ENCODE data around the gene ZNF784.

ZNF784 gene

DNA sequence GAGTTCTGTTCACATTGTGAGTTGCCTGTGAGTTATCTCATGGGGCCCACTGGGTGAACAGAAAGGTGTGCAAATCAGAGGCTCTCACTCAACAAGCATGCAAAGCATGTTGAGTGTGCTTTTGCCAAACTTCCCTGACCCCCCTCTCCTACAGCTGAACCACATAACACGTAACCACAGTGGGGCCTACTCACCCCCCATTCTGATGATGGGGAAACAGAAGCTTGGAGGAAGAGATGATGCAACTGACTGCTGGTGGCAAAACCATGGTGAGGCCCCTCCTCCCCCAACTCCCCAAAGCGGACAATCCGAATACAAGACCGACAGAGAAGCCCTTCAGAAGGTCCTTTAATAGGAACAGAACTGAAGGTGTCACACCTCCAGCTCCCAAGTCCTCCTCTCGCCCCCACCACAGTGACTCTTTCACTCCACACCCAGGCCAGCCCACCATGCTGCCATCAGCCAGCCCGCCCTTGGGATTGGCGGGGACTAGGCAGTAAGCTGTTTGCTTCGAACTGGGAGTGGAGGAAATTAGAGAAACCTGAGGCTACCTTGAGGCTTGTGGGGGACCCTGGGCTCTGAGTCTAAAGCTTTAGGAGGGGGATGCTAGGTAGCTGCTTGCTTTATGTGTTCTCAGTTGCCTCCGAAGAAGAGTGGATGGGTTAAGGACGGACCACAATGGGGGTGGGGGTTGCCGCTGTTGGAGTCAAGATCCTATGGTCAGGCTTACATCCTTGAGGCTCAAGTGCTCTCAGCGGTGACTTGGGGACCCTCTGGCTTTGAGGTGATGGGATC lies 3.8 kb downstream of the ZNF784 start:
- no peak for DNase-seq (ENCODE audit: low spot score)

DNA sequence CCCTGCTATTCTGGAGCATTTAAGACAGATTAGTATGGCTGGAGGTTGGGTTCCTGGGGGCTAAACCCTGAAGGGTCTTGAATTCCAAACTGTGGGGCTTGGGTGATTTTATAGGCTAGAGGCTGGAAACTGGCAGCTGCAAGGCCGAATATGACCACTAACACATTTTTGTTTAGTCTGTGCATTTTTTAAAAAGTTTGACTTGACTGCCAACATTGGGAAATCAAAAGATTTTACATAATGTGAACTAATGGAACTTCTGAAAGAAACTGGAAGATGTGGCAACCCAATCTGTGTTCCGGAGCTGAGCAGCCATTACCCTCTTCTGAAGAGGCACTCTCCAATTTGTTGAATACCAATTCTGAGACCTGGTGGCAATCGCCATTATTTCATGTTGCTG lies 5.1 kb downstream of the ZNF784 start:
- no peak for DNase-seq (ENCODE audit: low spot score)

DNA sequence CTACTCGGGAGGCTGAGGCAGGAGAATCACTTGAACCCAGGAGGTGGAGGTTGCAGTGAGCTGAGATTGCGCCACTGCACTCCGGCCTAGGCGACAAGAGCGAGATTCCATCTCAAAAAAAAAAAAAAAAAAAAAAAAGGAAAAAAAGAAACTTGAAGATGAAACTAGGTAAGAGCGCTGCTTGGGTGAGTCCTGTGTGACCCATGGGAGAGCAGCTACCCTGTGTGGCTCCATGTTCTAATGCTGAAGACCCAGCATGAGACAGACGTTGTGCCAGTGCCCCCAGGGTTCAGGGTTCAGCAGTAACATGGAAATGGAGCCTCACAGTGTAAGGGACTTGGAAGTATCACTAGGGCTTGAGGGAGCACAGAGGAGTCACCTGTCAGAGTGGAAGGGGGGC lies 5.9 kb downstream of the ZNF784 start:
- DNase-seq (ENCODE audit: low spot score) = no peak

DNA sequence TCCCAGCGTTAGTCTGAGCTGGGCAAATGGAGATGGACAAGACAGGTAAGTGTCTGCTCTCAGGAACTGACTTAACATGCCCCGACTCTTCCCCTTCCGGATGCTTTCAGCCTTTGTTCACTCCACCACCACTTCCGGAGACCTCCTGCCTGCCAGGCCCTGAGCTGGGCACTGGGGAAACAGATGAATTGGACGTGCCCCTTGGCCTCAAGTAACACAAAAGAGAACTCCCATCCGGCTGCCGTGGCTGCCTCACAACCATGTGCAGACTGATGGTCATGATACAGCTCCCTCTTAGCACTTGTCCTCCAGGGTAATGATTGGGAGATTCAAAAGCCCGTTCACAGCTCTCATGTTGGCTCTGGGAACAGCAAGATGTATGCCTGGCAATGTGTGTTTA lies 6.9 kb downstream of the ZNF784 start:
- DNase-seq (ENCODE audit: low spot score) = no peak

DNA sequence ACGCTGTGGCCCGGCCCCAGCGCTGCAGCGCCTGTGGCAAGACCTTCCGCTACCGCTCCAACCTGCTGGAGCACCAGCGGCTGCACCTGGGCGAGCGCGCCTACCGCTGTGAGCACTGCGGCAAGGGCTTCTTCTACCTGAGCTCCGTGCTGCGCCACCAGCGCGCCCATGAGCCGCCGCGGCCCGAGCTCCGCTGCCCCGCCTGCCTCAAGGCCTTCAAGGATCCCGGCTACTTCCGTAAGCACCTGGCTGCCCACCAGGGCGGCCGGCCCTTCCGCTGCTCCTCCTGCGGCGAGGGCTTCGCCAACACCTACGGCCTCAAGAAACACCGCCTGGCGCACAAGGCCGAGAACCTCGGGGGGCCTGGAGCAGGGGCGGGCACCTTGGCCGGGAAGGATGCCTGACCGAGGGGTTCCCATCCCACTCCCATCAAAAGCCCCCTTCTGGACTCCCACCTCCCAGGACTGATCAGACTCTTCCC lies 7.9 kb downstream of the ZNF784 start:
- no peak for DNase-seq (ENCODE audit: low spot score)

DNA sequence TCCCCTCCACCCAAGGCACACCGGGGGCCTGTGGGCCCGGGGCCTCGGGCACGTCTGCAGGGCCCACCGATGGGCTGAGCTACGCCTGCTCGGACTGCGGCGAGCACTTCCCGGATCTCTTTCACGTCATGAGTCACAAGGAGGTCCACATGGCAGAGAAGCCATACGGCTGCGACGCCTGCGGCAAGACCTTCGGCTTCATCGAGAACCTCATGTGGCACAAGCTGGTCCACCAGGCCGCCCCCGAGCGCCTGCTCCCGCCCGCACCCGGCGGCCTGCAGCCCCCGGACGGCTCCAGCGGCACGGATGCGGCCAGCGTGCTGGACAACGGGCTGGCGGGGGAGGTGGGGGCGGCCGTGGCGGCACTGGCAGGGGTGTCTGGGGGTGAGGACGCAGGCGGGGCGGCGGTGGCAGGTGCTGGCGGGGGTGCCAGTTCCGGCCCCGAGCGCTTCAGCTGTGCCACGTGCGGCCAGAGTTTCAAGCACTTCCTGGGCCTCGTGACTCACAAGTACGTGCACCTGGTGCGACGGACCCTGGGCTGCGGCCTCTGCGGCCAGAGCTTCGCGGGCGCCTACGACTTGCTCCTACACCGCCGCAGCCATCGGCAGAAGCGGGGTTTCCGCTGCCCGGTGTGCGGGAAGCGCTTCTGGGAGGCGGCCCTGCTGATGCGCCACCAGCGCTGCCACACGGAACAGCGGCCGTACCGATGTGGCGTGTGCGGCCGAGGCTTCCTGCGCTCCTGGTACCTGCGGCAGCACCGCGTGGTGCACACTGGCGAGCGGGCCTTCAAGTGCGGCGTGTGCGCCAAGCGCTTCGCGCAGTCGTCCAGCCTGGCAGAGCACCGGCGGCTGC lies 8.6 kb downstream of the ZNF784 start:
- no peak for DNase-seq (ENCODE audit: low spot score)

DNA sequence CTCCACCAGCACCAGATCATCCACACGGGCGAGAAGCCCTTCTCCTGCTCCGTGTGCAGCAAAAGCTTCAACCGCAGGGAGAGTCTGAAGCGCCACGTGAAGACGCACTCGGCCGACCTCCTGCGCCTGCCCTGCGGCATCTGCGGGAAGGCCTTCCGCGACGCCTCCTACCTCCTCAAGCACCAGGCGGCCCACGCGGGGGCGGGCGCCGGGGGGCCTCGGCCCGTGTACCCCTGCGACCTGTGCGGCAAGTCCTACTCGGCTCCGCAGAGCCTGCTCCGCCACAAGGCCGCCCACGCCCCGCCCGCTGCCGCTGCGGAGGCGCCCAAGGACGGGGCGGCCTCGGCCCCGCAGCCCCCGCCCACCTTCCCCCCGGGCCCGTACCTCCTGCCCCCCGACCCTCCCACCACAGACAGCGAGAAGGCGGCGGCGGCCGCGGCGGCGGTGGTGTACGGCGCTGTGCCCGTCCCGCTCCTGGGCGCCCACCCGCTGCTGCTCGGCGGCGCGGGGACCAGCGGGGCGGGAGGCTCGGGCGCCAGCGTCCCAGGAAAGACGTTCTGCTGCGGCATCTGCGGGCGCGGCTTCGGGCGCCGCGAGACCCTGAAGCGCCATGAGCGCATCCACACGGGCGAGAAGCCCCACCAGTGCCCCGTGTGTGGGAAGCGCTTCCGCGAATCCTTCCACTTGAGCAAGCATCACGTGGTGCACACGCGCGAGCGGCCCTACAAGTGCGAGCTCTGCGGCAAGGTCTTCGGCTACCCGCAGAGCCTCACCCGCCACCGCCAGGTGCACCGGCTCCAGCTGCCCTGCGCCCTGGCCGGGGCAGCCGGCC lies 9.4 kb downstream of the ZNF784 start:
- no peak for DNase-seq (ENCODE audit: low spot score)

DNA sequence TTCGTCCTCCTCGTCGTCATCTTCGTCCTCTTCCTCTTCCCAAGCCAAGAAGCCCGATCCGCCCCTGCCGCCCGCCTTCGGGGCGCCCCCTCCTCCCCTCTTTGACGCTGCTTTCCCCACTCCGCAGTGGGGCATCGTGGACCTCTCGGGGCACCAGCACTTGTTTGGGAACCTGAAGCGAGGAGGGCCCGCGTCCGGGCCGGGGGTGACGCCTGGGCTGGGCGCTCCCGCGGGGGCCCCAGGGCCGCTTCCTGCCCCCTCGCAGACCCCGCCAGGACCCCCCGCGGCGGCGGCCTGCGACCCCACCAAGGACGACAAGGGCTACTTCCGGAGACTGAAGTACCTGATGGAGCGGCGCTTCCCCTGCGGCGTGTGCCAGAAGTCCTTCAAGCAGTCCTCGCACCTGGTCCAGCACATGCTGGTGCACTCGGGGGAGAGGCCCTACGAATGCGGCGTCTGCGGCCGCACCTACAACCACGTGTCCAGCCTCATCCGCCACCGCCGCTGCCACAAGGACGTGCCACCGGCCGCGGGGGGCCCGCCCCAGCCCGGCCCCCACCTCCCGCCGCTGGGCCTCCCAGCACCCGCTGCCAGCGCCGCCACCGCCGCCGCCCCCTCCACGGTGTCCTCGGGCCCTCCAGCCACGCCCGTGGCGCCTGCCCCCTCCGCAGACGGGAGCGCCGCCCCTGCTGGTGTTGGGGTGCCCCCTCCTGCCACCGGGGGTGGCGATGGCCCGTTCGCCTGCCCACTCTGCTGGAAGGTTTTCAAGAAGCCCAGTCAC lies 10.2 kb downstream of the ZNF784 start:
- no peak for DNase-seq (ENCODE audit: low spot score)

DNA sequence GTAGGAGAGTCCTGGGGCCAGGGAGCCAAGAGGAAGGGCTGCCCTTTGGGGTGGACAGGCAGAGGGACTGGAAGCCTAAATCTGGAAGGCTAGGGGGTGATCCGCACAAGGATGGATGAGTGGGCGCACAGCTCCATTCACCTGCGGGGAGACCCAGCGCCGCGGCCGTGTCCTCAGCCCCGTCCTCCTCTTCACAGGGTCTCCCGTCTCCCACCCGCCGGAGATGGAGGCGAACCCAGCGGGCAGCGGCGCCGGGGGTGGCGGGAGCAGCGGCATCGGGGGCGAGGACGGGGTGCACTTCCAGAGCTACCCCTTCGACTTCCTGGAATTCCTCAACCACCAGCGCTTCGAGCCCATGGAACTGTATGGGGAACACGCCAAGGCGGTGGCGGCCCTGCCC lies 11.0 kb downstream of the ZNF784 start:
- no peak for DNase-seq (ENCODE audit: low spot score)

DNA sequence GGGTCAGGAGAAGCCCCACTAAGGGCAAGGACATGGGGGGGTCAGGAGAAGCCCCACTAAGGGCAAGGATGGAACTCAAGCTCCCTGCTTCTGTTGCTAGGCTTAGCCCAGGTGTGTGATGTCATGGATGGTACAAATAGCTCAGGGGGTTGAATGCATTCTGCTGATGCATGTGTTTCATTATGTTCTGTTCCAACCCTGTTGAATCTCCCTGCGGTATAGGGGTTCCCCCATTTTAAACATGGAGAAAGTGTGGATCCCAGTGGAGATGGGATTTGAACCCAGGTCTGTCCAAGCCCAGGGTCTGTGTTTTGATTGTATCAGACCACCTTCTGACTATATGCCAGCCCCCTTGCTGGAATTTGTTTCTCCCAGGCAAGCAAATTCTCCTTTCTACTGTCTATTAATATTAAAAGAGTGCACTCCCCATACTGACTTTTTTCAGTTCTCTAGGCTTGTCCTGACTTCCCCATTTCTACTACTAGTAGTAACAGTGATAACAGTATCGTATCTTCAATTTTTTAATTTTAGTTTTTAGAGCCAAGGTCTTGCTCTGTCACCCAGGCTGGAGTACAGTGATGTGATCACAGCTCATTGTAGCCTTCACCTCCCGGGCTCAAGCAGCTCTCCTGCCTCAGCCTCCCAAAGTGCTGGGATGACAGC lies 12.3 kb downstream of the ZNF784 start:
- DNase-seq (ENCODE audit: low spot score) = no peak

DNA sequence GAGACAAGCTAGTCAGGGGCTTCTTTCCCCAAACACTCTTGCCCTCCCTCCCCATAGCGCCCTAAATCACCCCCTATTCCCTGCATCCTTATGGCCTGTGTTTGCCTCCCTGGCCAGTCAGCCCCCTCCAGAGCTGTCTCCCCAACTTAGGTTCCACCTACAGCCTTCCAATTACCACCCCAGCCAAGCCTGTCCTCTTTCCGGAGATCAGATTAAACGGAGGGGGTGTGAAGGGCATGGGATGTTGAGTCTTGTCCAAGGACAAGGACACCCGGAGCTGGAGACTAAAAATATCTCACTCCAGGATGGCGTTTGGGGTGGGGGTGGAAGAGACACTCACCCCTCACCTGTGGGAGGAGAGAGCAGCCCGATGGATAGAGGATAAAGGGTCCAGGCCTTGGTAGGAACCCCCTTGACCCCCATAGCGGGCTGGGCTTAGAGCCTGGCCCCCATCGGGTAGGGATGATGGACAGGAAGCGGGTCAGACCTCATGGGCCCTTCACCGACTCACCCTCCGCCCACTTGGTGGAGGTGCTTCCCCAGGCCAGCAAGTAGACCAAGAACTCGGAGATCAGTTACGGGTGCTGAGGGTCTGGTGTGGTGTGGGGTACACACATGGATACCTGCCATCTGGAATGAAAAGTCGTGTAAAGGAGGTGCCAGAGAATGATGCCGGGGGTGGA lies 12.9 kb downstream of the ZNF784 start:
- DNase-seq (ENCODE audit: low spot score) = no peak

DNA sequence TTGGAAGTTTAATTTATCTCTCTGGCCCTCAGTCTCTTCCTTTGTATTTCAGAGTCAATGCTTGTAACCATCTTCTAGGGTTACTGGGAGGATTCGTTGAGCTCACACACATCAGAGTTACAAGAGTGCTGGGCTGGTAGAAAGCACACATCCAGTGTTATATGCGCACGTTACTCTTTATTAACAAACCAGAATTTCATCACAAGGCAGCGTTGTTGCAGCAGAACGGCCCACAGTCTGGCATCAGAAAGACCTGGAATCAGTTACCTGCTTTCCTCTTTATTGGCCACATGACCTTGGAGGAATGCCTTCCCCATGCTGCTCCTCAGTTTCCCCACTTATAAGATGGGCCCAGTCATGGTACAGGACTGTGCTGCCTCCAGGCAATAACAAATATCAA lies 15.0 kb downstream of the ZNF784 start:
- no peak for DNase-seq (ENCODE audit: low spot score)

DNA sequence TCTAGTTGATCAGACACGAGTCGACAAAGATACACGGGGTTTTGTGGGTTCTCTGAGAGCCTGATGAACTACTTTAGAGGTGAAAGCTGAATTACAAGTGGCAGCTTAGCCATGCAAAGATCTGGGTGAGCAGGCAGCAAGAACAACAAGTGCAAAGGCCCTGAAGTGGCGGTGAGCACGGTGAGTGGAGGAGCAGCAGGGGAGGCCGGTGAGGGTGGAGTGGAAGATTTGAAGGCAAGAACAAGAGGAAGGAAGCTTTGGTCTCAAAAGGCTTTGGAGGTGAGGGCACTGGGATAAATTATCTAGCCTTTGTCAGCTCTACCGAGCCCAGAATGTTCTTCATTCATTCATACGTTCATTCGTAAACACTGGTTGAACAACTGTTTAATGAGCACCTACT lies 17.5 kb downstream of the ZNF784 start:
- no peak for DNase-seq (ENCODE audit: low spot score)

DNA sequence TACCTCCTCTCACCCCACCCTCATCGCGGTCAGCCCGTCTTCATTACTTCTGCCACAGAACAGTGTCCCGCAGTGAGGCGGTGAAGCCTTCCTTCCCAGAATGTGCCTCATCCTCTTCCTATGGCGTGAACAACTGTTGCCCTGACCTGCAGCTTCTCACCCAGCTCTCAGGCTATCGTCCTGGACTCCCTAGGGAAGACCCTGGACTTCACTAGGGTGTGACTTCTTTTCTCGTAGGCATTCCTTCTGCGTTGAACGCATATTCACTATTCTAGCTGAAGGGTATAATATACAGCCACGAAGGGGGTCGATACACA lies 17.9 kb downstream of the ZNF784 start:
- DNase-seq (ENCODE audit: low spot score) = no peak

DNA sequence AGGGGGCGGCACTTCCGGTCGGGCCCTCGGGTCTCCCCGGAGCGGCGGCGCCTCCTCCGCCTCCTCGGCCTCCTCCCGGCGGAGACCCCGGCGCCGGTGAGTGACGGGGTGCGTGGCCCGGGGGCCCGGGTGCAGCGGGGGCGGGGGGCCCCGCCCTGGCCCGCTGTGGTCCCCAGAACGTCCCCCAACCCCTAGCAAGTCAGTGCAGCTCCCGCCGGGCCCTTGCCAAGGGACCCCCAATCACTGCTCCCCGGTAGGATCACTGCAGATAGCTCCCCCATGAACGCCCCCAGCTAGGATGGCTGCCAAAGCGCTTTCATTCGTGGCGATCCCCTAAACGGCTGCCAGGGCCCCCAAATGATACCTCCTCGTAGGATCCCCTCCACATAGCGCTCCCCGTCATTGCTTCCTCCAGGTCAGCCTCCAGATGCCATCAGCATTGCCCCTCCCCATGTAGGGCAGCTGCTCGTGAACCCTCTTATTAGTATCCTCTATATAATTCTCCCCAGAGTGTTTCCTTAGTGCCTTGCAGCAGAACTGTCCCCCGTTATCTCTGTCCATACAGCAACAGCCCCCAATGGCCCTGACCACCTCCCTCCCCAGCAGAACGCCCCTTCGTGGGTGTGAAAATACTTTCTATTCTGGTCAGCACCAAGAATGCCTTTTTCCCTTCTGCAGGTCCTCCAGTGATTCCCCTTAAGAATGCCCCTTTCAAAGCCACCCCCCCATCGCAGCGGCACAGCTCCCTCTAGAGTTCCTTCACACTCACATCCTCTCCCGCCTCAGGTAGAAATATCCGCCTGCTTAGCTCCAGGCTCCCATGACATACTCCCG lies 18.5 kb downstream of the ZNF784 start, which contains the start of gene ZNF865:
Gene ZNF865 (plus strand): TSS at position 11 of the 834 bp plus-strand sequence. CDS start 7,972 bp downstream, outside the sequence.
- peak; percentile 75 for DNase-seq (ENCODE audit: low spot score)

DNA sequence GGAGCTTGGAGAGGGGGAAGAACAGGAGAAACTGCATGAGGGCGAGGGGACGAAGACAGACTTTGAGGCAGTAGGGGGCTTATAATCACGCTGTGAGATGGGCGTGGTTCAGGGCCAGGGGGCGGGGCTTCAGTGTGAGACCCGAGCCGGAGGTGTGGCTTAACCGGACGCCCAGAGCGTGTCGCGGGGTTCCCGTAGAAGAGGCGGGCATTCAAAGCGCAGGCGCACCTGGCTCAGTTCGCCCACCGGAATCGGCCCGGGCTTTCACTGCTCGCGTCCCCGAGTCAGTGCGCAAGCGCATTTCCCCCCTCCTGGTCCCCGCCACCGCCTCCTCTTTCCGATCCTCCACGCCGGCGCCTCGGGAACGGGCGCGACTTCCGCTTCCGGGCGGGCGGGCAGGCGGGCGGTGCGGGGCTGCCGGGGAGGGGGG lies 19.1 kb downstream of the ZNF784 start:
- DNase-seq (ENCODE audit: low spot score) = peak; percentile 96

DNA sequence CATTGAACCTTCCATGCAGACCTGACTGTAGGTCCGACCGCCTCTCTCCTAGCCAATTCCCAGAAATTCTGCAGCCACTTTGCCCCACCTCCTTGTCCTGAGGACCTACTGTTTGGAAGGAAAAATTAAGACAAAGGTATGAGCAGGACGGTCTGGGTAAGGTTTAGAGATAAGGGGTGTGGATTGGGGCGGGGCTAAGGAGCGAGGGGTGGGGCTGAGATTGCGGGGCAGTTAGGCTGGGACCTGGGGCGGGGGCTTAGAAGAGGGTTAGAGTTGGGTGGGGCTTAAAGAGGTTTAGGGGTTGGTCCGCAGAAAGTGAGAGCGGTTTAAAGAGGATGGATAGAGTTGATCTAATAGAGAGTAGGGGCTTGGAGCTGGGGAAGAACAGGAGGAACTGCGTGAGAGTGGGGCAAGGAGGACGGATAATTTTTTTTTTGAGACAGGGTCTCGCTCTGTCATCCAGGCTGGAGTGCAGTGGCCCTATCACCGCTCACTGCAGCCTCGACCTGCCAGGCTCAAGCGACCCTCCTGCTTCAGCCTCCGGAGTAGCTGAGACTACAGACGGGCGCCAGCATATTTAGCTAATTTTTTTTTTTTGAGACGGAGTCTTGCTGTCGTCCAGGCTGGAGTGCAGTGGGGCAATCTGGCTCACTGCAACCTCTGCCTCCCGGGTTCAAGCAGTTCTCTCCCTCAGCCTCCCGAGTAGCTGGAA lies 20.6 kb downstream of the ZNF784 start:
- no peak for DNase-seq (ENCODE audit: low spot score)

DNA sequence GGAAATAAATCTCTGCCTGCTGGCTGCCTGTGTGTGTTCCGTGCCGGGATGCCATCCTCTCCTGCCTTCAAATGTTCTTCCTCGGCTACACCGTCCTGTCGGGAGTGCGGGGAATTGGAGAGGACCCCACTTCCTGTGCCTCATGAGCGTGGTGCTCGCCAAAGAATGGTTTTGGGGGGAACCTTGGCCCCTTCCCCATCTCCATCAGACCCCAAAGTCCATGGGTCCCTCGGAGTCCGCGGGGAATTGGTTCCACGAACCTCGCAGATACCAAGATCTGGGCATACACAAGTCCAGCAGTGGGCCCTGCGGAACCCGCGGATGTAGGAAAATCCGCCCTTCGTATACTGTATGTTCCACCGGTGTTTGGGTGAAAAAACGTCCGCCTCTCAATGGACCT lies 21.3 kb downstream of the ZNF784 start:
- DNase-seq (ENCODE audit: low spot score) = no peak
